GM12872 (cell line): ENCODE measurements around the gene GNPNAT1.

Source experiments
- CTCF ChIP-seq: IDR thresholded peaks from 3 replicates; pipeline ENCODE4 v1.5.1; 2011; ENCODE audit warnings: low read depth, mild to moderate bottlenecking, low read length, moderate library complexity; ENCODE audit not compliant: insufficient read depth

GNPNAT1 gene

GRCh38 chr14:52791223-52792096 is at the start of gene GNPNAT1:
Gene GNPNAT1 (minus strand): TSS chr14:52791607. CDS start chr14:52784650, 6,957 bp downstream.
- no peak for TF ChIP-seq CTCF

GRCh38 chr14:52840877-52841276 is 49.5 kb upstream of the GNPNAT1 start:
- TF ChIP-seq CTCF = no peak

GRCh38 chr14:52837451-52837850 is 46.0 kb upstream of the GNPNAT1 start:
- TF ChIP-seq CTCF = no peak

GRCh38 chr14:52836063-52836462 is 44.7 kb upstream of the GNPNAT1 start:
- no peak for TF ChIP-seq CTCF

GRCh38 chr14:52835122-52835903 is 43.9 kb upstream of the GNPNAT1 start:
- TF ChIP-seq CTCF = no peak

GRCh38 chr14:52834440-52834842 is 43.0 kb upstream of the GNPNAT1 start:
- no peak for TF ChIP-seq CTCF

GRCh38 chr14:52833891-52834290 is 42.5 kb upstream of the GNPNAT1 start:
- no peak for TF ChIP-seq CTCF
